Thoracic aorta (tissue), 2 donors: ENCODE data around the gene CHIT1. TPM values are rescaled to one million over a fixed set of nuclear protein-coding genes. Genes with fewer than 3 reads are reported as not detected.

Source experiments
- ATAC-seq: fragments of 150-250 bp; one replicate; pipeline ENCODE4 v1.8.0; 2017; ENCODE audit warnings: low read depth; ENCODE audit not compliant: insufficient number of reproducible peaks, low FRiP score
- DNase-seq: peaks from one replicate; pipeline ENCODE4 v3.0.0-alpha.2; 2020; ENCODE audit warnings: low spot score
- H3K27ac ChIP-seq, 2 donors: fragments of 200-600 bp; sonication (generic); 1 replicate in 1 of 2; 2 replicates in 1 of 2; pipeline ENCODE4 v1.5.1; 2016; ENCODE audit warnings: mild to moderate bottlenecking in 2 of 2, moderate library complexity in 2 of 2
- H3K27me3 ChIP-seq: fragments of 200-600 bp; sonication (generic); replicated peaks from 2 replicates; pipeline ENCODE4 v1.6.0; 2016; ENCODE audit warnings: mild to moderate bottlenecking; ENCODE audit not compliant: insufficient read depth
- H3K36me3 ChIP-seq: fragments of 200-600 bp; sonication (generic); one replicate; pipeline ENCODE4 v1.5.1; 2016
- H3K4me1 ChIP-seq, 2 donors: fragments of 200-600 bp; sonication (generic); 1 replicate in 1 of 2; 2 replicates in 1 of 2; pipeline versions ENCODE4 v1.5.1 to v1.6.0; 2016; ENCODE audit warnings: low read depth in 2 of 2, mild to moderate bottlenecking in 1 of 2; ENCODE audit not compliant: control insufficient read depth in 1 of 2
- H3K4me3 ChIP-seq: fragments of 200-600 bp; sonication (generic); 2 replicates; pipeline ENCODE4 v1.5.1; 2016; ENCODE audit warnings: mild to moderate bottlenecking
- H3K9me3 ChIP-seq: fragments of 200-600 bp; sonication (generic); 2 replicates; pipeline ENCODE4 v1.5.1; 2016
- CTCF ChIP-seq: fragments of 200-600 bp; sonication (generic); IDR thresholded peaks from one replicate; pipeline ENCODE4 v1.5.1; 2019; ENCODE audit warnings: antibody characterized with exemption
- total RNA-seq, 2 donors: library from RNA; depleted of rRNA; stranded (reverse); fragments of >200 nt; gene quantifications; one replicate each; pipeline versions ENCODE4 v1.1.0 to v1.2.3, GENCODE V29; 2016

CHIT1 gene
- total RNA-seq, 2 donors from 2014 or later, result 0.14 to 0.41 TPM

GRCh38 chr1:203202431-203203245 is 26.8 kb downstream of the CHIT1 start:
- no peaks in the 10 kb centered on the region for H3K9me3 ChIP-seq
- H3K4me3 ChIP-seq, result no peak overlapping the region
- H3K36me3 ChIP-seq, result no peaks in the 10 kb centered on the region
- no peak for DNase-seq
- ATAC-seq, result peak; percentile 10
- H3K4me1 ChIP-seq, result peaks cover 9 to 10% of the 10 kb centered on the region in 2 donors
- peak overlapping the region in 1 of 2 donors; percentile 25 for H3K27ac ChIP-seq
- H3K27me3 ChIP-seq, result no peaks in the 10 kb centered on the region
- no peak for TF ChIP-seq CTCF

GRCh38 chr1:203201516-203202205 is 27.8 kb downstream of the CHIT1 start:
- no peaks in the 10 kb centered on the region for H3K36me3 ChIP-seq

GRCh38 chr1:203200916-203201315 is 28.6 kb downstream of the CHIT1 start:
- DNase-seq (no peak), ATAC-seq (no peak)
- TF ChIP-seq CTCF, result no peak
- Histone ChIP-seq H3K36me3 (no peaks in the 10 kb centered on the region), H3K27ac (no peak overlapping the region), H3K9me3 (no peaks in the 10 kb centered on the region), H3K4me1 (peaks cover 9 to 10% of the 10 kb centered on the region in 2 donors), H3K27me3 (no peaks in the 10 kb centered on the region), H3K4me3 (no peak overlapping the region)

More at GRCh38 chr1:203201516-203202205, 27.8 kb downstream of the CHIT1 start:
- Histone ChIP-seq H3K4me1 (peaks cover 9 to 10% of the 10 kb centered on the region in 2 donors), H3K4me3 (no peak overlapping the region), H3K9me3 (no peaks in the 10 kb centered on the region), H3K27ac (peak overlapping the region in 1 of 2 donors; percentile 25), H3K27me3 (no peaks in the 10 kb centered on the region)
- TF ChIP-seq CTCF, result no peak
- ATAC-seq (no peak), DNase-seq (no peak)

- Histone ChIP-seq H3K4me1 (peaks cover 9 to 10% of the 10 kb centered on the region in 2 donors), H3K9me3 (no peaks in the 10 kb centered on the region), H3K4me3 (no peak overlapping the region), H3K36me3 (no peaks in the 10 kb centered on the region), H3K27me3 (no peaks in the 10 kb centered on the region), H3K27ac (peak overlapping the region in 1 of 2 donors; percentile 1)
- no peak for TF ChIP-seq CTCF
- peak; percentile 69 for ATAC-seq
- no peak for DNase-seq
Measured at GRCh38 chr1:203199816-203200571, 29.5 kb downstream of the CHIT1 start.

- H3K27ac ChIP-seq, result peak overlapping the region in 1 of 2 donors; percentile 1
- H3K4me3 ChIP-seq, result no peak overlapping the region
- TF ChIP-seq CTCF, result no peak
- H3K36me3 ChIP-seq, result no peaks in the 10 kb centered on the region
- DNase-seq (no peak), ATAC-seq (no peak)
- H3K27me3 ChIP-seq, result no peaks in the 10 kb centered on the region
- H3K9me3 ChIP-seq, result no peaks in the 10 kb centered on the region
- H3K4me1 ChIP-seq, result peaks cover 9 to 10% of the 10 kb centered on the region in 2 donors
Measured at GRCh38 chr1:203199481-203199815, 30.0 kb downstream of the CHIT1 start.
